Peyer's patch (tissue), 4 donors: ENCODE data around the gene WDR1. TPM values are rescaled to one million over a fixed set of nuclear protein-coding genes. Genes with fewer than 3 reads are reported as not detected.
A peak's percentile ranks its signal among the peaks of the same experiment; 100 is the strongest.

Experiments used
- DNase-seq, 3 donors: peaks; one replicate each; pipeline ENCODE4 v3.0.0-alpha.2; 2017 to 2019
- H3K27ac ChIP-seq, 4 donors: fragments of 200-600 bp; sonication (generic); one replicate each; pipeline ENCODE4 v1.5.1; 2016 to 2019
- H3K27me3 ChIP-seq, 2 donors: fragments of 200-600 bp; sonication (generic); one replicate each; pipeline ENCODE4 v1.5.1; 2019
- H3K36me3 ChIP-seq, 3 donors: fragments of 200-600 bp; sonication (generic); one replicate each; pipeline ENCODE4 v1.5.1; 2016 to 2019
- H3K4me1 ChIP-seq, 4 donors: fragments of 200-600 bp; sonication (generic); one replicate each; pipeline ENCODE4 v1.5.1; 2016 to 2019
- H3K4me3 ChIP-seq, 4 donors: fragments of 200-600 bp; sonication (generic); 1 replicate in 3 of 4; 2 replicates in 1 of 4; pipeline ENCODE4 v1.5.1; 2016 to 2019; ENCODE audit warnings: mild to moderate bottlenecking in 1 of 4
- H3K9me3 ChIP-seq, 4 donors: fragments of 200-600 bp; sonication (generic); one replicate each; pipeline ENCODE4 v1.5.1; 2016 to 2019; ENCODE audit warnings: mild to moderate bottlenecking in 1 of 4
- CTCF ChIP-seq, 6 experiments: fragments of 450-650 bp in 4 of 6; fragments of 200-600 bp in 2 of 6; sonication (generic) in 1 of 6; IDR thresholded peaks; one replicate each; pipeline ENCODE4 v1.5.1; 2017 to 2019; ENCODE audit warnings: antibody characterized with exemption in 6 of 6, mild to moderate bottlenecking in 3 of 6, moderate library complexity in 1 of 6
- POLR2A ChIP-seq, 2 donors: fragments of 450-650 bp; IDR thresholded peaks; one replicate each; pipeline ENCODE4 v1.5.1; 2017; ENCODE audit warnings: antibody characterized with exemption in 2 of 2, mild to moderate bottlenecking in 2 of 2, moderate library complexity in 2 of 2
- total RNA-seq, 4 donors: library from RNA; depleted of rRNA; stranded (reverse); fragments of >200 nt; gene quantifications; one replicate each; pipeline ENCODE4 v1.1.0, GENCODE V29; 2016

Gene WDR1
- total RNA-seq, 4 donors from 2014 or later, result 170 to 192 (median 180) TPM

GRCh38 chr4:10115271-10115796, 1.3 kb downstream of the WDR1 start:
- peak in 2 of 3 donors; percentile 65 to 67 for DNase-seq
- TF ChIP-seq CTCF (IDR thresholded peaks at IDR 0.05), result no peak
- TF ChIP-seq POLR2A (IDR thresholded peaks at IDR 0.05), result no peak

GRCh38 chr4:10114607-10115006, 2.0 kb downstream of the WDR1 start:
- Histone ChIP-seq H3K9me3 (no peaks in the 10 kb centered on the region), H3K27me3 (no peaks in the 10 kb centered on the region), H3K36me3 (peaks cover 0 to 52% (median 0%) of the 10 kb centered on the region in 3 donors), H3K4me1 (peaks cover 7 to 65% (median 29%) of the 10 kb centered on the region in 4 donors), H3K4me3 (peak overlapping the region in 2 of 4 donors; percentile 67 to 98), H3K27ac (peak overlapping the region; percentile 95 to 100 (median 98))
- no peak for DNase-seq
- TF ChIP-seq CTCF (IDR thresholded peaks at IDR 0.05) (no peak), POLR2A (IDR thresholded peaks at IDR 0.05) (no peak)

More at GRCh38 chr4:10115271-10115796, 1.3 kb downstream of the WDR1 start:
- Histone ChIP-seq H3K4me1 (peaks cover 7 to 57% (median 25%) of the 10 kb centered on the region in 4 donors), H3K36me3 (peaks cover 0 to 49% (median 0%) of the 10 kb centered on the region in 3 donors), H3K27me3 (no peaks in the 10 kb centered on the region), H3K9me3 (no peaks in the 10 kb centered on the region), H3K4me3 (peak overlapping the region; percentile 67 to 98 (median 92)), H3K27ac (peak overlapping the region; percentile 95 to 100 (median 98))

GRCh38 chr4:10114147-10114546, 2.5 kb downstream of the WDR1 start:
- H3K4me1 ChIP-seq, result peaks cover 7 to 69% (median 33%) of the 10 kb centered on the region in 4 donors
- H3K4me3 ChIP-seq, result no peak overlapping the region
- no peak overlapping the region for H3K27ac ChIP-seq
- H3K36me3 ChIP-seq, result peaks cover 0 to 52% (median 0%) of the 10 kb centered on the region in 3 donors
- TF ChIP-seq CTCF (IDR thresholded peaks at IDR 0.05), result no peak
- no peak for TF ChIP-seq POLR2A (IDR thresholded peaks at IDR 0.05)
- no peaks in the 10 kb centered on the region for H3K9me3 ChIP-seq
- H3K27me3 ChIP-seq, result no peaks in the 10 kb centered on the region
- no peak for DNase-seq

GRCh38 chr4:10113362-10114047, 3.1 kb downstream of the WDR1 start:
- no peak overlapping the region for H3K4me3 ChIP-seq
- H3K4me1 ChIP-seq, result peaks cover 7 to 76% (median 39%) of the 10 kb centered on the region in 4 donors
- TF ChIP-seq CTCF (IDR thresholded peaks at IDR 0.05), result no peak
- no peak for TF ChIP-seq POLR2A (IDR thresholded peaks at IDR 0.05)
- peaks cover 0 to 55% (median 0%) of the 10 kb centered on the region in 3 donors for H3K36me3 ChIP-seq
- no peaks in the 10 kb centered on the region for H3K9me3 ChIP-seq
- no peak for DNase-seq
- H3K27ac ChIP-seq, result no peak overlapping the region
- no peaks in the 10 kb centered on the region for H3K27me3 ChIP-seq

- H3K9me3 ChIP-seq, result no peaks in the 10 kb centered on the region
- TF ChIP-seq POLR2A (IDR thresholded peaks at IDR 0.05) (no peak), CTCF (IDR thresholded peaks at IDR 0.05) (no peak)
- H3K27me3 ChIP-seq, result no peaks in the 10 kb centered on the region
- no peak overlapping the region for H3K4me3 ChIP-seq
- DNase-seq, result no peak
- peaks cover 0 to 62% (median 0%) of the 10 kb centered on the region in 3 donors for H3K36me3 ChIP-seq
- H3K27ac ChIP-seq, result no peak overlapping the region
- peaks cover 7 to 77% (median 41%) of the 10 kb centered on the region in 4 donors for H3K4me1 ChIP-seq
Measured at GRCh38 chr4:10112658-10113284, 3.8 kb downstream of the WDR1 start.
